Sigmoid colon (tissue), 4 donors: Measurements from ENCODE around the gene INTS14.
"Not testable (repeated sequence)": the region's sequence is repeated elsewhere in the genome, so short reads cannot be mapped to it uniquely, and the experiment has no call there.

Source experiments
- EP300 ChIP-seq, 4 donors: sonication (generic); formaldehyde crosslinking; IDR thresholded peaks; one replicate each; pipeline ENCODE4 v1.6.1; 2017; ENCODE audit warnings: antibody characterized with exemption in 4 of 4
- POLR2A ChIP-seq, 2 donors: fragments of 450-650 bp; IDR thresholded peaks; one replicate each; pipeline ENCODE4 v1.6.1; 2016; ENCODE audit warnings: antibody characterized with exemption in 2 of 2, mild to moderate bottlenecking in 2 of 2, moderate library complexity in 2 of 2
- POLR2AphosphoS5 ChIP-seq, 4 donors: sonication (generic); formaldehyde crosslinking; IDR thresholded peaks; one replicate each; pipeline ENCODE4 v1.6.1; 2017; ENCODE audit warnings: antibody characterized with exemption in 4 of 4
- TF ChIP-seq, protein P1 (sequence below), 4 experiments: fragments of 450-650 bp in 3 of 4; fragments of 200-600 bp in 1 of 4; IDR thresholded peaks; one replicate each; pipeline ENCODE4 v1.5.1; 2016 to 2019; ENCODE audit warnings: antibody characterized with exemption in 4 of 4, mild to moderate bottlenecking in 3 of 4, moderate library complexity in 2 of 4

DNA sequence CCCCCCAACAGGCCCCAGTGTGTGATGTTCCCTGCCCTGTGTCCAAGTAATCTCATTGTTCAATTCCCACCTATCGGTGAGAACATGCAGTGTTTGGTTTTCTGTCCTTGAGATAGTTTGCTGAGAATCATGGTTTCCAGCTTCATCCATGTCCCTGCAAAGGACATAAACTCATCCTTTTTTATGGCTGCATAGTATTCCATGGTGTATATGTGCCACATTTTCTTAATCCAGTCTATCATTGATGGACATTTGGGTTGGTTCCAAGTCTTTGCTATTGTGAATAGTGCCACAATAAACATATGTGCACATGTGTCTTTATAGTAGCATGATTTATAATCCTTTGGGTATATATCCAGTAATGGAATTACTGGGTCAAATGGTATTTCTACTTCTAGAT, 5.0 kb upstream of the INTS14 start:
- not testable (repeated sequence) for TF ChIP-seq POLR2A, EP300, POLR2AphosphoS5 (IDR thresholded peaks at IDR 0.05)
- TF ChIP-seq, protein P1, sequence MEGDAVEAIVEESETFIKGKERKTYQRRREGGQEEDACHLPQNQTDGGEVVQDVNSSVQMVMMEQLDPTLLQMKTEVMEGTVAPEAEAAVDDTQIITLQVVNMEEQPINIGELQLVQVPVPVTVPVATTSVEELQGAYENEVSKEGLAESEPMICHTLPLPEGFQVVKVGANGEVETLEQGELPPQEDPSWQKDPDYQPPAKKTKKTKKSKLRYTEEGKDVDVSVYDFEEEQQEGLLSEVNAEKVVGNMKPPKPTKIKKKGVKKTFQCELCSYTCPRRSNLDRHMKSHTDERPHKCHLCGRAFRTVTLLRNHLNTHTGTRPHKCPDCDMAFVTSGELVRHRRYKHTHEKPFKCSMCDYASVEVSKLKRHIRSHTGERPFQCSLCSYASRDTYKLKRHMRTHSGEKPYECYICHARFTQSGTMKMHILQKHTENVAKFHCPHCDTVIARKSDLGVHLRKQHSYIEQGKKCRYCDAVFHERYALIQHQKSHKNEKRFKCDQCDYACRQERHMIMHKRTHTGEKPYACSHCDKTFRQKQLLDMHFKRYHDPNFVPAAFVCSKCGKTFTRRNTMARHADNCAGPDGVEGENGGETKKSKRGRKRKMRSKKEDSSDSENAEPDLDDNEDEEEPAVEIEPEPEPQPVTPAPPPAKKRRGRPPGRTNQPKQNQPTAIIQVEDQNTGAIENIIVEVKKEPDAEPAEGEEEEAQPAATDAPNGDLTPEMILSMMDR (IDR thresholded peaks at IDR 0.05), result not testable (repeated sequence)
